Stimulated activated CD4-positive, alpha-beta T cell treated with anti-CD3 and anti-CD28 coated beads, TNF-alpha, amount 100 ng/mL, for 4 hours (primary cell): ENCODE measurements around the gene DAPK3.
A peak's percentile ranks its signal among the peaks of the same experiment; 100 is the strongest.
"Not testable (repeated sequence)": the region's sequence is repeated elsewhere in the genome, so short reads cannot be mapped to it uniquely, and the experiment has no call there.

Experiments used
- DNase-seq, 3 experiments: peaks; one replicate each; pipeline ENCODE4 v3.0.0-alpha.2; 2020; ENCODE audit warnings: low read depth in 3 of 3

The DAPK3 gene

GRCh38 chr19:3970808-3971598 lies at the start of gene DAPK3:
DAPK3 (minus strand) TSS chr19:3971099; CDS start chr19:3969735, 1,364 bp downstream.
- DNase-seq, result peak; percentile 84 to 91 (median 85)

GRCh38 chr19:4019578-4019977 lies 48.7 kb upstream of the DAPK3 start:
- no peak for DNase-seq

GRCh38 chr19:4018775-4019504 lies 48.0 kb upstream of the DAPK3 start:
- no peak for DNase-seq

GRCh38 chr19:4018140-4018613 lies 47.3 kb upstream of the DAPK3 start:
- DNase-seq, result no peak

- no peak for DNase-seq
Observed at GRCh38 chr19:4016903-4017638, 46.2 kb upstream of the DAPK3 start.

- DNase-seq, result no peak
Observed at GRCh38 chr19:4016486-4016885, 45.6 kb upstream of the DAPK3 start.

GRCh38 chr19:4015705-4016402 lies 45.0 kb upstream of the DAPK3 start:
- no peak for DNase-seq

GRCh38 chr19:4014541-4015491 lies 43.9 kb upstream of the DAPK3 start:
- DNase-seq, result no peak

- no peak for DNase-seq
Observed at GRCh38 chr19:4013886-4014540, 43.1 kb upstream of the DAPK3 start.

- DNase-seq, result no peak
Observed at GRCh38 chr19:4012975-4013634, 42.2 kb upstream of the DAPK3 start.

GRCh38 chr19:4012092-4012974 lies 41.4 kb upstream of the DAPK3 start:
- DNase-seq, result no peak

- DNase-seq, result not testable (repeated sequence)
Observed at GRCh38 chr19:4011430-4011829, 40.5 kb upstream of the DAPK3 start.

- no peak for DNase-seq
Observed at GRCh38 chr19:4010808-4011110, 39.9 kb upstream of the DAPK3 start.

- DNase-seq, result no peak
Observed at GRCh38 chr19:4009990-4010807, 39.3 kb upstream of the DAPK3 start.

GRCh38 chr19:4007836-4008539 lies 37.1 kb upstream of the DAPK3 start:
- DNase-seq, result no peak

GRCh38 chr19:4007021-4007835 lies 36.3 kb upstream of the DAPK3 start, which contains the start of gene PIAS4:
PIAS4 (plus strand) TSS chr19:4007736; CDS start chr19:4007761, 25 bp downstream.
- peak; percentile 88 to 95 (median 91) for DNase-seq
